Measurements from ENCODE around the gene PIERCE2. TPM values are rescaled to one million over a fixed set of nuclear protein-coding genes. Genes with fewer than 3 reads are reported as not detected.

The PIERCE2 gene
- total and polyA plus RNA-seq, 2 of the 13 experiments (the other 11 are each of a cell fraction or from before 2014, with no cell fraction given) = 0.09 TPM; not detected in 1

GRCh38 chr15:55398243-55398642 is 10.1 kb upstream of the PIERCE2 start:
- Histone ChIP-seq H2AFZ (ENCODE audit: low read length) (no peak overlapping the region), H3K4me3 (replicated peaks in 1 of 3; ENCODE audit: insufficient read depth in 1 of 3, low read depth in 2 of 3, low read length in 3 of 3) (no peak overlapping the region), H3K27me3 (ENCODE audit: control insufficient read depth in 1 of 2, insufficient read depth in 2 of 2, low read length in 2 of 2) (no peaks in the 10 kb centered on the region), H3K79me2 (ENCODE audit: insufficient read depth, low read length) (no peaks in the 10 kb centered on the region), H3K9ac (ENCODE audit: insufficient read depth, low read depth, low read length) (no peak overlapping the region), H3K36me3 (replicated peaks in 1 of 2; ENCODE audit: control insufficient read depth in 1 of 2, insufficient read depth in 2 of 2, low read length in 2 of 2) (no peaks in the 10 kb centered on the region), H3K27ac (ENCODE audit: extremely low read length, insufficient read depth, low read length) (no peak overlapping the region), H4K20me1 (ENCODE audit: insufficient read depth, low read length) (no peaks in the 10 kb centered on the region), H3K9me3 (ENCODE audit: low read length) (no peaks in the 10 kb centered on the region), H3K4me2 (ENCODE audit: low read depth, low read length) (no peak overlapping the region), H3K4me1 (ENCODE audit: insufficient read depth, low read length) (peaks cover 11% of the 10 kb centered on the region)
- ChIA-PET CTCF (ENCODE audit: low intra/inter-chr PET ratio, low total read pairs) (no interaction called here), POLR2A (interaction anchor here (1.1 kb wide), 1 partner anchor 10 kb away, joined by 3 read pairs; the partner anchor contains the start of genes CCPG1 and PIERCE2)
- FAIRE-seq (no peak), DNase-seq (ENCODE audit: low spot score) (no peak), ATAC-seq (no peak)
- in situ Hi-C loops (cut with HindIII; ENCODE audit: extremely low pct_ligation_motif_present, low pct_unique_long_range_greater_than_20kb) = no loop called here
- intact Hi-C loops (cut with micrococcal nuclease; ENCODE audit: unreplicated experiment) = no loop called here
- WGBS (ENCODE audit: low lambda C conversion rate) = over 99% methylated on average over 5 of the region's 5 CpGs
- BruUV-seq (replicated peaks) = no TSS peak
- TF ChIP-seq HNRNPH1 (optimal IDR thresholded peaks at IDR 0.05; ENCODE audit: low read depth, low read length) = no peak
- TF ChIP-seq ZNF34 (CRISPR knock-in tag; IDR thresholded peaks at IDR 0.05; ENCODE audit: borderline replicate concordance) = no peak
- TF ChIP-seq NFYB (CRISPR knock-in tag; IDR thresholded peaks at IDR 0.05) = no peak
- no peak for TF ChIP-seq SNAI1 (CRISPR knock-in tag; IDR thresholded peaks at IDR 0.05; ENCODE audit: borderline replicate concordance)
- TF ChIP-seq SP1 (IDR thresholded peaks at IDR 0.05) = no peak
- no peak for TF ChIP-seq SP1 (CRISPR knock-in tag; IDR thresholded peaks at IDR 0.05)
- no peak for TF ChIP-seq ZNF44 (CRISPR knock-in tag; IDR thresholded peaks at IDR 0.05)
- no peak for TF ChIP-seq ZNF775 (CRISPR knock-in tag; IDR thresholded peaks at IDR 0.05; ENCODE audit: borderline replicate concordance)
- TF ChIP-seq ARNT (IDR thresholded peaks at IDR 0.05) = no peak
- TF ChIP-seq SRSF4 (IDR thresholded peaks at IDR 0.05; ENCODE audit: low read depth, low read length, poor library complexity, severe bottlenecking) = no peak
- no peak for TF ChIP-seq ZNF646 (CRISPR knock-in tag; IDR thresholded peaks at IDR 0.05)
- TF ChIP-seq SMAD9 (CRISPR knock-in tag; IDR thresholded peaks at IDR 0.05) = no peak
- TF ChIP-seq CENPBD1 (CRISPR knock-in tag; IDR thresholded peaks at IDR 0.05; ENCODE audit: borderline replicate concordance, low read depth) = no peak
- TF ChIP-seq AKNA (CRISPR knock-in tag; IDR thresholded peaks at IDR 0.05; ENCODE audit: borderline replicate concordance) = no peak

Measured in HepG2 (cell line).